Activated CD4-positive, alpha-beta T cell treated with anti-CD3 and anti-CD28 coated beads for 36 hours (primary cell): ENCODE data around the gene SDK1. TPM values are rescaled to one million over a fixed set of nuclear protein-coding genes. Genes with fewer than 3 reads are reported as not detected.

ENCODE experiments used
- ATAC-seq: fragments of 200-7000 bp; cut with Tn5 transposase; one replicate; pipeline ENCODE4 v1.10.0; 2021; ENCODE audit warnings: mild to moderate bottlenecking, moderate library complexity
- CTCF ChIA-PET: fragments of 350-600 bp; sonication (Branson Sonifier 250); formaldehyde crosslinking; loops from one replicate; lab custom pipeline; 2021; ENCODE audit warnings: antibody characterized with exemption; lab: Charles Lee
- POLR2A ChIA-PET: fragments of 350-600 bp; sonication (Branson Sonifier 250); formaldehyde crosslinking; loops from one replicate; lab custom pipeline; 2021; ENCODE audit warnings: antibody characterized with exemption, inconsistent platforms; lab: Charles Lee
- DNase-seq: peaks from one replicate; pipeline ENCODE4 v3.0.0-alpha.2; 2020
- H3K27ac Mint-ChIP-seq: one replicate; pipeline ENCODE4 v1.8.0; 2021; ENCODE audit warnings: mixed read lengths
- H3K27me3 Mint-ChIP-seq: one replicate; pipeline ENCODE4 v1.8.0; 2021; ENCODE audit warnings: mixed read lengths
- H3K36me3 Mint-ChIP-seq: one replicate; pipeline ENCODE4 v1.8.0; 2021; ENCODE audit warnings: low read depth, mixed read lengths
- H3K4me1 Mint-ChIP-seq: one replicate; pipeline ENCODE4 v1.8.0; 2021; ENCODE audit warnings: mixed read lengths
- H3K4me3 Mint-ChIP-seq: one replicate; pipeline ENCODE4 v1.8.0; 2021; ENCODE audit warnings: mild to moderate bottlenecking, moderate library complexity, mixed read lengths
- H3K9me3 Mint-ChIP-seq: one replicate; pipeline ENCODE4 v1.8.0; 2021; ENCODE audit warnings: low read depth, mixed read lengths
- intact Hi-C, 2 experiments: fragments of 100-400 bp; cut with DNase I in 1 of 2; cut with micrococcal nuclease in 1 of 2; formaldehyde crosslinking; loops; one replicate each; pipeline versions ENCODE4 v1.14.2 to v1.15.1; 2022 to 2024; cut with DNase I, micrococcal nuclease
- total RNA-seq, 2 experiments: library from RNA; stranded (reverse); gene quantifications; one replicate each; pipeline ENCODE4 v1.2.3, GENCODE V29; 2021

The SDK1 gene
- total RNA-seq, 2 experiments from 2014 or later, result 1.1 to 1.9 TPM

GRCh38 chr7:3309956-3310355, 8.9 kb downstream of the SDK1 start:
- intact Hi-C loops, result no loop called here
- POLR2A ChIA-PET, result no interaction called here
- CTCF ChIA-PET, result interaction anchor here (1.6 kb wide), 1 partner anchor 10 kb away, joined by 4 read pairs; no protein-coding TSS in a partner anchor

DNA sequence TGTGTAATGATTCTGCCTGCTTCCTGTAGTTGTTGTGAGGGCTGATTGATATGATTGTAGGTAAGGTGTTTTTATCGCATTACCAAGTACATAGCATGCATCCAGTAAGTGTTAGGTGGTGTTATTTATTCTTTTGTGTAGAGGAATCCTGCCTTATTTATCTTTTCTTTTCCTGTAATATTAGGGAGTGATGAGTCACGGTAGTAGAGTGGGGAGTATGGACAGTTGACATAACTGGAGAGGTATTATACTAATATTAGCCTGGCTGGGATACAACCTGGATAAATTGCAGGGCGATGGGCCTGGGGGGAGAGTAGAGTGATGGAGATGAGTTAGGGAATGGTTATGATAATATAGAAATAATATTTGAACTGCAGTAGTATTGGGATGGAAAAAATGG, 9.8 kb downstream of the SDK1 start:
- ChIA-PET CTCF (no interaction called here), POLR2A (no interaction called here)
- no peak overlapping the region for H3K4me3 Mint-ChIP-seq
- peaks cover 2% of the 10 kb centered on the region for H3K27me3 Mint-ChIP-seq
- H3K27ac Mint-ChIP-seq, result no peak overlapping the region
- ATAC-seq, result no peak
- no peaks in the 10 kb centered on the region for H3K9me3 Mint-ChIP-seq
- no peak for DNase-seq
- H3K36me3 Mint-ChIP-seq, result no peaks in the 10 kb centered on the region
- H3K4me1 Mint-ChIP-seq, result no peaks in the 10 kb centered on the region
- intact Hi-C loops, result no loop called here

More at GRCh38 chr7:3309956-3310355, 8.9 kb downstream of the SDK1 start:
- H3K27me3 Mint-ChIP-seq, result peaks cover 2% of the 10 kb centered on the region
- H3K4me3 Mint-ChIP-seq, result no peak overlapping the region
- no peak overlapping the region for H3K27ac Mint-ChIP-seq
- no peaks in the 10 kb centered on the region for H3K9me3 Mint-ChIP-seq
- no peaks in the 10 kb centered on the region for H3K4me1 Mint-ChIP-seq
- DNase-seq (no peak), ATAC-seq (no peak)
- no peaks in the 10 kb centered on the region for H3K36me3 Mint-ChIP-seq

DNA sequence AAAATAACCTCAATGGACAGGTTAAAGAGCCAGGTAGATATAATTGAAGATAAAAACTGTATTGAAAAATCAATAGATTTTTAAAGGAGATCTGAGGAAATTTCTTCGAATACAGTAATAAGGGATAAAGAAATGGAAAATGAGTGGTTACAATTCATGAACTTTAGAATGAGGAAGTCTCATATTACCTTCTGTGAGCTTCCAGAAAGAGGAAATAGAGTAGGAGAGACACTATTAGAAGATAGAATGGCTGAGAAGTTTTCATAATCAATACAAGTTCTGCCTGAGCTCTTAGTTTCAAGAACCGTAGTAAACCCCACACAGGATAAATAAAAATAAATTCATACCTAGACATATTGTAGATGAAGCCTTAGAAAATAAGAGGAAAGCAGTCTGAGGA, 11.5 kb downstream of the SDK1 start:
- H3K27me3 Mint-ChIP-seq, result peaks cover 2% of the 10 kb centered on the region
- H3K9me3 Mint-ChIP-seq, result no peaks in the 10 kb centered on the region
- ChIA-PET POLR2A (no interaction called here), CTCF (no interaction called here)
- intact Hi-C loops, result no loop called here
- H3K36me3 Mint-ChIP-seq, result no peaks in the 10 kb centered on the region
- no peak overlapping the region for H3K27ac Mint-ChIP-seq
- DNase-seq (no peak), ATAC-seq (no peak)
- H3K4me1 Mint-ChIP-seq, result no peaks in the 10 kb centered on the region
- H3K4me3 Mint-ChIP-seq, result no peak overlapping the region

DNA sequence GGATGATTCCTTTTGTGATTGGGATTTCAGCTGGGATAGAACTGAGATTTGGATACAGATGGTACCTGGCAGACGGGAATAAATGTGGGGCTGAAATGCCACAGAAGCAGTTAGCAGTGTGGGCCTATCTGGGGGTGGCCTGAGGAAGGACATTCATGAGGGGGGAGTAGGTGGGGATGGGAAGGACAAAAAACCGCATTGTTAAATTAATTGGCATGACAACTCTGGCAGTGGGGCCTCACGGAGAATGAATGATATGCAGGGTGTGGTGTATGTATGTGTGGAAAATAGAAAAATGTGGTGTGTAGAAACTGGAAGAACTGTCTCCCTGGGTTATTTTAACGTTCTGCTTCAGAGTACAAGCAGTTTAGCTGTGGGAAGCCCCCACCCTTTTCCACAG, 17.8 kb downstream of the SDK1 start:
- no peak for DNase-seq
- no peaks in the 10 kb centered on the region for H3K36me3 Mint-ChIP-seq
- H3K27me3 Mint-ChIP-seq, result no peaks in the 10 kb centered on the region
- H3K4me1 Mint-ChIP-seq, result peaks cover 2% of the 10 kb centered on the region
- intact Hi-C loops, result no loop called here
- H3K27ac Mint-ChIP-seq, result no peak overlapping the region
- no peaks in the 10 kb centered on the region for H3K9me3 Mint-ChIP-seq
- ChIA-PET POLR2A (no interaction called here), CTCF (interaction anchor here (0.8 kb wide), 1 partner anchor 1714 kb away, joined by 3 read pairs; no protein-coding TSS in a partner anchor)
- ATAC-seq, result no peak
- H3K4me3 Mint-ChIP-seq, result no peak overlapping the region

GRCh38 chr7:3321206-3321605, 20.2 kb downstream of the SDK1 start:
- ChIA-PET POLR2A (no interaction called here), CTCF (interaction anchor here (0.6 to 1.0 kb wide), 2 partner anchors 8 to 14 kb away, joined by 3 to 4 read pairs; no protein-coding TSS in a partner anchor)
- Mint-ChIP-seq H3K27ac (no peak overlapping the region), H3K4me1 (peaks cover 2% of the 10 kb centered on the region), H3K36me3 (no peaks in the 10 kb centered on the region), H3K27me3 (no peaks in the 10 kb centered on the region), H3K9me3 (no peaks in the 10 kb centered on the region), H3K4me3 (no peak overlapping the region)
- intact Hi-C loops, result no loop called here
- ATAC-seq (no peak), DNase-seq (no peak)

DNA sequence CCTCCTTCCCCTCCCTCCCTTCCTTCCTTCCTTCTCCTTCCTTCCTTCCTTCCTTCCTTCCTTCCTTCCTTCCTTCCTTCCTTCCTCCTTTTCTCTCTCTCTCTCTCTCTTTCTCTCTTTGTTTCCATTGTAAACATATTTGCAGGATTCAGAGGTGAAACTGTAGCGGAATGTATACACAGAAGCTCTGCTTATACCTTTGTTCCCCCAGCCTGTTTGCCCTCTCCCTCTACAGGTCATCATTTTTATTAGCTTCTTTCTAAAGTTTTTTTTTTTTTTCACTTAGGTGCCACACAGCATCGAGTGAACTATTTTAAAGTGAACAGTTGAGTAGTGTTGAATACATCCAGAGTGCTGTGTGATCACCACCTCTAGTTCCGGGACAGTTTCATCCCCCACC, 20.7 kb downstream of the SDK1 start:
- peaks cover 2% of the 10 kb centered on the region for H3K4me1 Mint-ChIP-seq
- intact Hi-C loops, result no loop called here
- no peak for DNase-seq
- no peak overlapping the region for H3K27ac Mint-ChIP-seq
- no peak overlapping the region for H3K4me3 Mint-ChIP-seq
- ATAC-seq, result no peak
- no peaks in the 10 kb centered on the region for H3K27me3 Mint-ChIP-seq
- H3K9me3 Mint-ChIP-seq, result no peaks in the 10 kb centered on the region
- POLR2A ChIA-PET, result no interaction called here
- CTCF ChIA-PET, result no interaction called here
- H3K36me3 Mint-ChIP-seq, result no peaks in the 10 kb centered on the region

DNA sequence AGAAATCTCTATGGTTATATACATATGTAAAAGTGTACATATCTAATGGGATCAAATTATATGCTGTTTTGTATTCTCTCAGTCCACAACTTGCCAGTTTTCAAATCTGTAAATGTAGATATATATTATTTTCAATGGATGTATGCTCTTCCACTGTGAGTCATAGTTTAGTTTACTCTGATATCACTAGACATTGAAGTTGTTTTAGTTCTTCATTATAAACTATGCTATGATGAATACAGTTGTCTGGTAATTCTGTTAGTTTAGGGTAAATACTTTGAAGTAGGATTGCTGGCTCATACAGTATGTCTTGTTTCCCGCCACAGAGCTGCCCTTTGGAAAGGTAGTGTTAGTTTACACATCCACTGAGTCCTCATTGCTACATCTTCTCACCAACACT, 25.2 kb downstream of the SDK1 start:
- no peak overlapping the region for H3K4me3 Mint-ChIP-seq
- POLR2A ChIA-PET, result no interaction called here
- ATAC-seq (no peak), DNase-seq (no peak)
- peaks cover 2% of the 10 kb centered on the region for H3K4me1 Mint-ChIP-seq
- no peak overlapping the region for H3K27ac Mint-ChIP-seq
- H3K36me3 Mint-ChIP-seq, result no peaks in the 10 kb centered on the region
- no peaks in the 10 kb centered on the region for H3K27me3 Mint-ChIP-seq
- intact Hi-C loops, result no loop called here
- H3K9me3 Mint-ChIP-seq, result no peaks in the 10 kb centered on the region
- CTCF ChIA-PET, result interaction anchor here (0.7 to 0.9 kb wide), 2 partner anchors 11 to 124 kb away, joined by 3 to 4 read pairs; no protein-coding TSS in a partner anchor

DNA sequence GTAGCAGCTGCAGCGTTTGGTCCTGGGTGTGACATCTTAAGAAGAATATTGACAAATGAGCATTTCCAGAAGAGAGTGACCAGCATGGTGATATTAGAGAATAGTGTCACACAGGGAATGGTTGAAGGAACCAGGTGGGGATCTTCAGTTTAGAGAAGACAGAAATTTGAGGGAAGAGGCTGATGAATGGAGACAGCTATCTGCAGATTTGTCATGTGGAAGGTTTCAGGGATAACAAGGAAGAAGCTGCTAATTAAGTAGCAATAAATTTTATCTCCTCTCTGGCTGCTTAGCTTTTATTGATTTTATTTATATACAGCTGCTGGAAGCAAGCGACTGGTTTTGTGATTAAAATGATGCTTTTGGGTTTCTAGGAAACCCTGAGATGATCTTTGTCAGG, 26.0 kb downstream of the SDK1 start:
- Mint-ChIP-seq H3K27me3 (no peaks in the 10 kb centered on the region), H3K4me3 (no peak overlapping the region), H3K27ac (no peak overlapping the region), H3K9me3 (no peaks in the 10 kb centered on the region), H3K36me3 (no peaks in the 10 kb centered on the region), H3K4me1 (no peaks in the 10 kb centered on the region)
- DNase-seq (no peak), ATAC-seq (no peak)
- ChIA-PET CTCF (interaction anchor here (0.9 kb wide), 1 partner anchor 10 kb away, joined by 4 read pairs; no protein-coding TSS in a partner anchor), POLR2A (no interaction called here)
- intact Hi-C loops, result no loop called here

DNA sequence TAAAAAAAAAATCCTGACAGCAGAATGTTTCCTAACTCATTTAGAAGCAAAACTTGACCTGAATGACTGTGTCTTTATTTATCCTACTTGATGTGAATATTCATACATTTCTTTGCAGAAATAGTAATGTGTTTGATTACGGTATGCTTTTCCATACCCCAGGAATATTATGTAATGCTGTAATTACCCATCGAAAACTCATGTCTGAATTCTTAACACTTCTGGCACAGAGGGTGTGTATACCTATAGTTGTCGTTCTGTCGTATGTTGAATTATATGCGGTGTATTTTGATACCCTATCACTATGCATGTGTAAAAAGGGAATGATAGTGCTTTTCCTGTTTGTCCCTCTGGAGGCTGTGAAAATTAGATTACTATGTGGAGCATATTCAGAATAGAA, 26.6 kb downstream of the SDK1 start:
- POLR2A ChIA-PET, result no interaction called here

DNA sequence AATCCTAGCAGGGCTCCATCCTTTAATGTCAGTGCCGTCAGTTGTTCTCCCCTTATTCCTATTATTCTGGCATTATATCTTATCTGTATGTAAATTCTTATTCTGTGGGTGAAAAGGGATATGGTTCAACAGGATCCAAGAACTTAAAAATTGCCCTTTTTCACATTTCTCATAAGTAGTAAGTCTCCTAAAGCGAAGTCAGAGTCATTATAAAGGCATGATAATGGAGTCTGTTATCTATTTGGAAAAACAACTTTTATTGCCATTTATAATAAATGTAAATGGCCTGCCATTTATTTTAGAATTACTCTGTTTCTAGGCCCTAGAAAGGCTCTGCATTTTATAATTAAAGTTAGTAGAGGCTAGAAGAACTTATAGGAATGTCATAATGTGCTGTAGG, 31.3 kb downstream of the SDK1 start:
- DNase-seq, result no peak
- CTCF ChIA-PET, result no interaction called here
- ATAC-seq, result no peak
- intact Hi-C loops, result no loop called here
- Mint-ChIP-seq H3K27me3 (peaks cover 16% of the 10 kb centered on the region), H3K36me3 (no peaks in the 10 kb centered on the region), H3K9me3 (no peaks in the 10 kb centered on the region), H3K27ac (no peak overlapping the region), H3K4me1 (peaks cover 1% of the 10 kb centered on the region), H3K4me3 (no peak overlapping the region)
- POLR2A ChIA-PET, result no interaction called here

More for the DNA sequence above, 26.6 kb downstream of the SDK1 start:
- Mint-ChIP-seq H3K4me3 (no peak overlapping the region), H3K9me3 (no peaks in the 10 kb centered on the region), H3K27ac (no peak overlapping the region), H3K4me1 (no peaks in the 10 kb centered on the region), H3K27me3 (peaks cover 2% of the 10 kb centered on the region), H3K36me3 (no peaks in the 10 kb centered on the region)
- intact Hi-C loops, result no loop called here
- CTCF ChIA-PET, result no interaction called here
- DNase-seq (no peak), ATAC-seq (no peak)

GRCh38 chr7:3333861-3334260, 32.8 kb downstream of the SDK1 start:
- no peak for ATAC-seq
- intact Hi-C loops, result no loop called here
- Mint-ChIP-seq H3K36me3 (no peaks in the 10 kb centered on the region), H3K4me1 (peaks cover 2% of the 10 kb centered on the region), H3K9me3 (no peaks in the 10 kb centered on the region), H3K27me3 (peaks cover 16% of the 10 kb centered on the region), H3K4me3 (no peak overlapping the region), H3K27ac (no peak overlapping the region)
- ChIA-PET POLR2A (no interaction called here), CTCF (no interaction called here)
- no peak for DNase-seq

DNA sequence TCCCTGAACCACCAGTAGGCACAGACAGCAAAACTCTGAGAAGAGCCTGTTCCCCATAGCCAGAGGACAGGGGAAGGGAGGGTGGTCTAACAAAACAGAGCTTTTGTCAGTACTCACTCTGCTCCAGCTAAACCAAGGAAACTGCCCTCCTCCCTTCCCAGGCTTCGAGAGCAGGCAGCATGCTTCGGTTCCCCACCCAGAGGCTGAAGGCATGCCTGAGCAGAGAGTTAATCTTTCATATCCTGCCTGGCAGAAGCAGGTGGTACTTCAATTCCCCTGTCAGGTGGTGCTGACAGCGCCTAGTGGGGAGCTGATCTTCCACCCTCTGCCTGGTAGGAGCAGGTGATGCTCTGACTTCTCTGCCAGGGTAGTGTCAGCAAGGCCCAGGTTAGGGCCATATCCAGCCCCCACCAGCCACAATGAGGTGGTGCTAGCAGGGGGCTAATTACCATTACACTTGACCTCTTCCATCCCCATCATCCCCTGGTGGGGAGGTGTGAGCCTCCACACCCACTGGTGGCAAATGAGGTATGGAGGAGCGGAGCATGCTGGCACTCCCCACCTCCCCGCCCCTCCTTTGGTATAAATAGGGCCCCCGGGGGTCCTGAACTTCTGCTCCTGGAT, 35.1 kb downstream of the SDK1 start:
- CTCF ChIA-PET, result interaction anchor here (0.6 kb wide), 2 partner anchors 35 to 553 kb away, joined by 3 to 4 read pairs; partner anchors contain the start of gene SDK1
- ATAC-seq, result no peak

More for the DNA sequence above, 35.1 kb downstream of the SDK1 start:
- Mint-ChIP-seq H3K4me1 (peaks cover 2% of the 10 kb centered on the region), H3K4me3 (no peak overlapping the region), H3K27me3 (peaks cover 16% of the 10 kb centered on the region), H3K27ac (no peak overlapping the region), H3K9me3 (no peaks in the 10 kb centered on the region), H3K36me3 (no peaks in the 10 kb centered on the region)
- intact Hi-C loops, result no loop called here
- DNase-seq, result no peak
- POLR2A ChIA-PET, result no interaction called here
